Measurements from ENCODE around the gene ATP1A3.
A peak's percentile ranks its signal among the peaks of the same experiment; 100 is the strongest.

ATP1A3 gene

DNA sequence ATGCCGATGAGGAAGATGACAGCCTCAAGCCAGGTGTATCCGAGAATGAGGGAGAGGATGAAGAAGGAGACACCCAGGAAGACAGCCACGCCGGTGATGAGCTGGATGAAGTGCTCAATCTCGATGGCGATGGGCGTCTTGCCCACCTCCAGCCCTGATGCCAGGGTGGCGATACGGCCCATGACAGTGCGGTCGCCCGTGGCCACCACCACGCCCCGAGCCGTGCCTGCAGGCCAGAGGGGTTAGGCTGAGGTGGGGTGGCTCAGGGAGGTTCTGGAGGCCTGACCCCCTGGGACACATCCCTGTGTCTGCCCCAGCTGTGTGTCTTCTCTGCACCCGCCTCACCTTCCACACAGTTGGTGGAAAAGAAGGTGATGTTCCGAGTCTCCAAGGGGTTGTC lies 9.1 kb downstream of the ATP1A3 start:
- no peak for DNase-seq

DNA sequence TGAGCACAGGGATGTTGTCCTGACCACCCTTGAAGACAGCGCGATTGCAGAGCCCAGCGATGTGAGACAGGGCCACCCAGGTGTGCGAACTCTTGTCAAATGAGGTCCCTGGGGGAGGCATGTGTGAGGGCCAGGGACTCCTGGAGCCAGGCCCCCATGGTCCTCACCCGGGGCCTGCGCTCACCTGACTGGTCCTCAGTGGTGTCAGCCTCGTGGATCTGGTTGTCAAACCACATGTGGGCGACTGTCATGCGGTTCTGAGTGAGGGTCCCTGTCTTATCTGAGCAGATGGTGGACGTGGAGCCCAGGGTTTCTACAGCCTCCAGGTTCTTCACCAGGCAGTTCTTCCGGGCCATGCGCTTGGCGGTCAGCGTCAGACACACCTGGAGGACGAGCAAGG lies 12.3 kb downstream of the ATP1A3 start:
- DNase-seq = no peak

DNA sequence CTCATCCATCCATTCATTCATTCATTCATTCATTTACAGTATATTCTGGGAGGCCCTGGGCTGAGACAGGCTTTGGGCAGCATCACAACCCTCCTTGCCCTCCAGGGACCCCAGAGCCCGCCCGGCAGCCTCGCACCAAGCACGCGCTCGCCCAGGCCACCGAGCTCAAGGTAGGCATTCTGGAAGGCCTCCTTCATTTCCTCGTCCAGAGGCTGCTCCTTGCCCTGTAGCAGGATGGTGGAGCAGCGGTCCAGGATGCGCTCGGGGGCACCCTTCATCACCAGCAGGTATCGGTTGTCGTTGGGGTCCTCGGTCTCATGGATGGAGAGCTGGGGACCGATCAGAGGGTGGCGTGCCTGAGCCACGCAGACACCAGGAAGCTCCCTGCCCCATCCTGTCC lies 15.6 kb downstream of the ATP1A3 start:
- no peak for DNase-seq

DNA sequence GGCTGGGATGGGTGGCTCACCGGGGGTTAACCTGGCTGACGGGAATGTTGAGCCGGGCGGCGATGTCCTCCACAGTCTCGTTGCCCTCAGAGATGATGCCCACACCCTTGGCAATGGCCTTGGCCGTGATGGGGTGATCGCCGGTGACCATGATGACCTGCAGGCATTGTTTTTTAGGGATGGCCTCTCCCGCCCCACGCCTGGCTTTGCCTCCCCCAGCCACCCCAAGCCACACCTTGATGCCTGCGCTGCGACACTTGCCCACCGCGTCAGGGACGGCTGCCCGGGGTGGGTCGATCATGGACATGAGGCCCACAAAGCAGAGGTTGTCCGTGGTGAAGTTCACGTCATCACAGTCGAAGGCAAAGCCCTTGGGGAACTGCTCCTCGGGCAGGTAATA lies 16.1 kb downstream of the ATP1A3 start:
- DNase-seq = no peak

DNA sequence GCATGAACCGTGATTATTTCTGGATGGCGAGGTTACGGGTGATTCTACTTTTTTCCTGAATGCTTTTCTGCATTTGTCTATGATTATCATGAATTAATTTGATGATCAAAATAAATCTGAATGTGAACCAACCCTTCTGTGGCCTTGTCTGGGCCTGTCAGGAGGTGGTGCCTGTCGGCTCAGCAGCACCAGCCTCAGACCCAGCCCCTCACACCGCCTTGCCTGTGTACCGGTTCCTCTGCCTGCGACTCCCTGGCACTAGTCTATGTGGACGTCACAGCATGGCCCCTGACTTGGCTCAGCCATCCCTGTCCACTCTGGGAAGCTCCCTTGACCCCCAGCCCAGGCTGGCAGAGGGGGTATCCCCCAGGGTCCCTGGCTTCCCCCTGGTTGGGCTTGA lies 19.4 kb downstream of the ATP1A3 start:
- DNase-seq = no peak

DNA sequence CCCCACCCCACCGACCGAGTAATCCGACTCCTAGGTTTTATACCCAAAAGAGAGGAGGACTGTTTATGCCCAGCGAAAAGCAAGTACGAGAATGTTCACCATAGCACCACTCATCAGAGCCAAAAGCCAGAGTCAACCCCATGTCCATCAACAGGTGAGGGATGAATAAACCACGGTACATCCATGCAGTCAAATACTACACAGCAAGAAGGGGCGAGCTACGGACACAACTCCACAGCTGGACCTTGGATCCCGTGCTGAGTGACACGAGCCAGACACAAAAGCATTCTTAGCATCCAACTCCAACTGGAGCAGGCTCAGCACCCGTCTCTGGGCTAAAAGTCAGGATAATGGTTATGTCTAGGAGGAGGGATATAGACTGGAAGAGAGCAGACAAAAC lies 22.7 kb downstream of the ATP1A3 start:
- DNase-seq = no peak

DNA sequence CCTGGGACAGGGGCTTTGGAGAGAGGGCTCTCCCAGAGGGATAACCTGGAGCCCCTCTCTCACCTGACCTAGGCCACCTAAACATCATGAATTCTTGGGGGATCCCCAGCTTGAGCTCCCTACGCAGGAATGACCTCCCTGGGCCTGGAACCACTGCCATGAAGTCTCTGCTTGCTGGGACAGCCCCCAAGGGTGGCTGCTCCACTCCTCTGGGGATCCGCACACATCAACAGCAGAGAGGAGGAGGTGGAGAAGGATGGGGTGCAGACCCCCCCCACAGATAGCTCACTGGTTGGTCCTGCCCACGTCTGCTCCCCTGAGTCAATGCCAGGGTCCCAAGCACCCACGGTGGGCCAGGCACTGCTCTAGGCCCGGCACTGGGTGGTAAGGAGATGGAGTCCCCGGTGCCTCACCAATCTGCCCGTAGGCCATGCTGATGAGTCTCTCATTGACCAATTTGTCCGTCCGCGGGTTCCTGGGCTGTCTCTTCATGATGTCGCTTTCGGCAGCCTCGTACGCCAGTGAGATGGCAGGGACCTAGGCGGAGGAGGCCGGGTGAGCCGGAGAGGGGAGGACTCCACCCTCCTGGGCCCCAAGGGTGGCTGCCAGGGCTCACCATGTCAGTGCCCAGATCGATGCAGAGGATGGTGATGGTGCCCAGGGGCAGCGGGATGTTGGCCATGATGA lies 24.1 kb downstream of the ATP1A3 start:
- no peak for DNase-seq

DNA sequence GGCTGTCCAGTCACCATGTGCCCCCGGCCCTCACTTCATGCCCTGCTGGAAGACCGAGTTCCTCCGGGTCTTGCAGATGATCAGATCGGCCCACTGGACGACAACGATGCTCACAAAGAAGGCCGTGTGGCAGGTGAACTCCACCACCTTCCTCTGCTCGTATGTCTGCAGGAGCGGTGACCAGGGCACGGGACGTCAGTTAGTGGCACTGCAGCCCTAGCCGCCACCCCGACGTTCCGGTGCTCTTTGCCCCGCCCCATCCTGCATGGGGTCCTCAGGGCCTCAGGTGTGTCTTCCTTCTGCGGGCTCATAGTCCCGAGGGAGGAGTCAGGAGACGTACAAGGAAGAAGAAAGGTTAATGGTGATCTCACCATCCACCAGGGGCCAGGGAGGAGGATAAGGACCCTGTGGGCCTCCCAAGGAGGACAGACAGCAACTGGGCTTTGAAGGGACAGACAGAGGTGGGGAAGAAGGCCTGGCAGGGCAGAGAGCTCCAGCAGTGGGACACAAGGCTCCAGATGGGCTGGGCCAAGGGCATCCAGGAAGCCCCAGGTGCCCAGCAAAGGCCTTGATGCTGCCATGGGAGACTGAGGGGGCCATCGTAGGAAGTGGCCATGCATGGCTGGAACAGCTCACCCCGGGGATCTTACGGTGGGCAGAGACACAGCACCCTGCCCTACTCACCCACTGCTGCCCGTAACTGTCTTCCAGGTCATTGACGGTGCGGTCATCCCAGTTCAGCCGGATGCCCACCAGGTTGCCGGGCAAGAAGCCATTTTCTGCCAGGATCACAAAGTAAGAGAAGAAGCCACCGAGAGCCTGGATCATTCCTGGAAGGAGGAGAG lies 25.1 kb downstream of the ATP1A3 start:
- DNase-seq = no peak

DNA sequence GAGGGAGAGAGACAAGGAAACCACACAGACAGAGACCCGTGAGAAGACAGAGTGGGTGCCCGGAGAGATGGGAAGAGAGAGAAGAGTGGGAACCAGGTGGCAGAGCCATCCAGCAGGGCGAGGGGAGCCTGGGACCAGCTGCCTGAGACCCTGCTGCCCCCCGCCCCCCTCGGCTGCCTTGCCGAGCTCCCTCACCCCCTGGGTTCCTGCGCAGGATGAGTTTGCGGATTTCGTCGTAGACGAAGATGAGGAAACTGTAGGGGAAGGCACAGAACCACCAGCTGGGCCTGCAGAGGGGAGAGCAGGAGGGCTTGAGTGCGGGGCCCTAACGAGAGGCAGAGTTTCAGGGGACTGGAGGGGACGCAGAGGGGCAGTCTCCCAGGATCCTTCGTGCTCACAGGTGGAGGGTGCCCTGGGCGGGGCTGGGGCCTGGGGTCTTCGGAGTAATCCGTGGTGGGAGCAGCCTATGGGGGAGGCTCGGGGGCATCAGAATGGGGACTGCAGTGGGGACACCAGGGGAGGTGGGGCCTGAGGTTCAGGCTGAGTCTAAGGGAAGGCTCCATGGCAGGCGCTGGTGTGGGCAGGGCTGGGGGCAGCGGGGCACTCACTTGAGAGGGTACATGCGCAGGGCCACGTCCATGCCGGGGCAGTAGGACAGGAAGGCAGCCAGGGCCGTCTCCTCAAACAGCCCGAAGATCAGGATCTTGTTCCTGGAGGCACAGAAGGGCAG lies 26.8 kb downstream of the ATP1A3 start:
- DNase-seq = no peak

DNA sequence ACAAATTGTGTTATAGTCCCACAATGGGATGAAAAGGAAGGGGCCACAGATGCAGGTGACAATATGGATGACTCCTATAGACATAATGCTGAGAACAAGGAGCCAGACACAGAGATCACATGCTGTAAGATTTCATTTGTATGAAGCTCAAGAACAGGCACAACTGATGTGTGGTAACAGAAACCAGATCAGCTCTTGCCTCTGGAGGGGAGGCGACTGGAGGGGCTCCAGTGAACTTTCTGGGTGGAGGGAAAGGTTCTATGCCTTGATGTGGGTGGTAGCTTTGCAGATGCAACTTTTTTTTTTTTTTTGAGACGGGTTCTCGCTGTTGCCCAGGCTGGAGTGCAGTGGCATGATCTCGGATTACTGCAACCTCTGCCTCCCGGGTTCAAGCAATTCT lies 28.9 kb downstream of the ATP1A3 start:
- no peak for DNase-seq

DNA sequence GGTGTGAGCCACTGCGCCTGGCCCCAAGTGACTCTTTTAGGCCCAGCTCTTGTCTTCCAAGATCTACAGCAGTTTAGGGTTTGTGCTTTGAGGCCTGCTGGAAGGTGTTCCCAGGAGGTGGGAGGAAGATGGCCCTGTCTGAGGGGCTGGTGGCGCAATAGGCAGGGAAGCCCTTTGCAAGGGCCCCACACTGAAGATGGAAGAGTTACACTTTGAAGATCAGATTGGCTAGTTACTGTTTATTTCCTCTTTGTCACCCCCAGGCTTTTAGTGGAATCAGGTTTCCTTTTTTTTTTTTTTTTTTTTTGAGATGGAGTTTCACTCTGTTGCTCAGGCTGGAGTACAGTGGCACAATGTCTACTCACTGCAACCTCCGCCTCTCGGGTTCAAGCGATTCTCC lies 33.1 kb downstream of the ATP1A3 start:
- DNase-seq = no peak

DNA sequence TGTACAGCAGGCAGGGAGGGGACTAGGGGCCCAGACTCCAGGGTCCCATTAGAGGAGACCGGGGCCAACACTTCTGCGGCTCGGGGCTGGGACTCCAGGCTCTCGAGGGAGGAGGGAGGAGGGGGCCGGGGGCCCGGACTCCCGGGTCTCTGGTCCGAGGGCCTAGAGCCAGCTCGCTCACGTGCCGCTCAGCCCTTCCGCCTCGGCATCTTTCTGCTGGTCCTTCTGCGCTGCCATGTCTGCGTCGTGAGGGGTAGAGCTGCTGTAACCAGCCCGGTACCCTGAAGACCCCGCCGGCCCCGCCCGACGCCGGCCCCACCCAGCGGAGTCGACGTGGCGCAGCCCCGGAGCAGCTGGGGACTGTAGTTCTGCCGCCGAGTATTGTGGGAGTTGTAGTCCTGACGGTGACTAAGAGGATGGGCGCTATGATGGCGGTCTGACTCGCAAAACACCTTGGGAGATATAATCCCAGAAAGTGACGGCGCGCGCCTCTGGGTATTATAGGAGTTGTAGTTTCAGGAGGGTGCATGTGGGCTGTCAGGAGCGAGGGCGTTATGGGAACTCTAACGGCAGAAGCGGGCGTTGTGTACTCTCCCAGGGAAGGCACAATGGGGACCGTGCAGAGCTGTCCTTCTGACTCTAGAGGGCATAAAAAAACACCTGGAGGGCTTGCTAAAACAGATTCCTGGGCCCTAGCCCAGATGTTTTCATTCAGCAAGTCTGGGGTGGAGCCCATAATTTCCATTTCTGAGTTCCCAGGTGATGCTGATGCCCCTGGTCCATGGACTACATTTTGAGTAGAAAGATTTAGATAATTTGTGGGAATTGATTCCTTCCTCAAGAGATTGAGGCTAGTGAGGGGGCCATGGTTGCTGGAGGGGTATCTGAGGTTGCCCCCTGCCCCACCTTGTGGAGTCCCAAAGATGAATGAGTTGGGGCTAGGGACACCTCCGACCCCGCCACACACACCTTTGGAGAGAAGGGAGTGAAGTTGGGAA lies 34.7 kb downstream of the ATP1A3 start, which contains the start of gene RABAC1:
Gene RABAC1 (minus strand): TSS at position 266 of the 998 bp plus-strand sequence. CDS start 29 bp downstream, at position 237.
- peak; percentile 84 for DNase-seq

DNA sequence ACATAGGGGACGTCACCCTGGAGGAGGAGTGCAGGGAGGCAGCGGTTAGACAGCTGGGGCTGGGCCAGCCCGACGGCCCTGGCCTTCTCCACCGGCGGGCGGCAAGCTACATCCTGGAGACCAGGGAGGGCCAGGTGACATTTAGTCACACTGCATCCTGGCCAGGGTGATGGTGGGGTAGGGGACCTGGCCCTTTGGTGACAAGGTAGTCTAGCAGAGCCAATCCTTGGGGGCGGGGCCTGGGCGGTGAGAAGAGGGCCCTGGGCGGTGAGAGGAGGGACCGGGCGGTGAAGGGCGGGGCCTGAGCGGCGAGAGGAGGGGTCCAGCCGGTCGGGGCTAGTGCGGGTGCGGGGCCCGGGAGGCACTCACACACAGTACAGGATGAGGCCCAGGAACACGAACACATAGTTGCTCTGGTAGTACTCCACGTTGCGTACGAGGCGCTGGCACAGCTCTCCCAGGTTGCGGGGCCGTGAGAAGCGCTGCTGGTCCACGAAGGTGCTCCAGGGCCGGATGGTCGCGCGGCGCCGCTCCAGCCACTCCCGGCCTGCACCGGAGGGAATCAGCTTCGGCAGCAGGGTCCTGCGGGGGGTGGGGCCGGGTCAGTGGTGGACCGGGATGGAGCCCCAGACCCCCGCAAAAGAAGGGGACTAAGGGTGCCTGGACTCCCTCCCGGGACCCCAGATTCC lies 35.5 kb downstream of the ATP1A3 start:
- peak; percentile 78 for DNase-seq

DNA sequence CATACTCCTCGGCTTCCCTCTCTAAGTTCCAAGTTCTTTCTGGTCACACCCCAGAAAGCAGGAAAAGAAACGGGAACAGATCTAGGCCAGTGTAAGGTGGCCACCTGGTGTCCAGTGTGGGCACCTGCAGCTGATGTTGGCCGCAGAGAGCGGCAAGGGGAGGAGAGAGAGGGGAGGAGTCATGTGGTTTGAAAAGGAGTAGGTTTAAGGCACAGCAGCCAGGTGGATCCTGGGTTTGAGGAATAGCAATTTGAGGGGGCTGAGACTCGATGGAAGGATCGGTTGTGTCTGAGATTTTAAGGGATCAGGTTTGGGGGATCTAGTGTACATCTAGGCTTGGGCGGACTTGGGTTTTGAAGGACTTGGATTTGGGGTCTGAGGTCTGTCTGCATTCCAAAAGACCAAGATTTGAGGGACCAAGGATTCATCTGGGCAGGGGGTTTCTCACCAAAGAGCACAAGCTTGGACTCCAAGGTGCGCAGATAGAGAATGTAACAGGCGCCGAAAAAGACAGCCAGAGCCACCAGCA lies 36.1 kb downstream of the ATP1A3 start:
- peak; percentile 81 for DNase-seq

DNA sequence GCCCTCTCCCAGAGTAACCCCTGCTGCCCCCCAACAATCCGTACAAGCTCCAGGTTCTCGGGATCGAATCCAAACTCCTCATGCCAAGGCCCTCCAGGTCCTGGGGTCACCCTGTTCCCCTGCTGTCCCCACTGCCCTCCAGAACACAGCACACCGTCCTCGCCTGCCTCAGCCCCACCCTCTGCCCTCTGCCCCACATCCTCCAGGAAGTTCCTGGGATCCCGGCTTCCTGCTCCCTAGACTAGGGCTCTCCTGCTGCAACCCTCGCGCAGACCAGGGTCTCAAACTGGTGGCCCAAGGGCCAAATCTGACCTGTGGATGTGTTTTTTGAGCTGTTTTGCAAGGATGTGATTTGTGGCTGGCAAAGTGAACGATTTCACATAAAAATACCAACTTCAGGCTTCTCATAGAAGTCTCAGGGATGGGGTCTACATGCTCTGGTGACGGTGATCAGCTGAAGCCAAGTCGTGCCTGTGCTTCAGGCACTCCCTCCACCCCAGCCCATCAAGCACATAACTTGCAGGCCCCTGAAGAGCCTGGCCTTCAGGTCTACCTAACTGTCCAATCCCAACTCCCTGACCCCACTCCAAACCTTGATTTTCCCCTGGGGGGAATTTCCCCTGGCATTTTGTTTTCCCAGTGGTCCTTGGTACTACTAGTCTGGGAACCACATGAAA lies 36.7 kb downstream of the ATP1A3 start:
- DNase-seq = no peak

DNA sequence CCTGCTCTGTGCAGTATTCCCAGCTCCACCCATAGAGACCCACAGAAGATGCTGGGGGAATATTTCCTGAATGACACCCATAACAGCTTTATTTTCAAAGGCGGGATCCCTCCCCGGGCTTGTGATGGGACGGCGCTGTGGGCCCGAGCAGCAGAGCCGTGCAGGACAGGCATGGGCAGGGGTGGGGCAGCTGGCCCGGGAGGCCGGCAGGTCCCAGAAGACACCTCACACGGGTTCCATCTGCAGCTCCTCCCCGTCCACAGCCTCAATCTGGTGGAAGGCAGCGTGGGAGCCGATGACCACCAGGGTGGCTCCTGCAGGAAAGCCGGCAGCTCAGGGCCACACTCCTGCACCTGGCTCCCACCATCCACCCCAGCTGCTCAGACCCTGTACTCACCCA lies 37.4 kb downstream of the ATP1A3 start:
- no peak for DNase-seq

DNA sequence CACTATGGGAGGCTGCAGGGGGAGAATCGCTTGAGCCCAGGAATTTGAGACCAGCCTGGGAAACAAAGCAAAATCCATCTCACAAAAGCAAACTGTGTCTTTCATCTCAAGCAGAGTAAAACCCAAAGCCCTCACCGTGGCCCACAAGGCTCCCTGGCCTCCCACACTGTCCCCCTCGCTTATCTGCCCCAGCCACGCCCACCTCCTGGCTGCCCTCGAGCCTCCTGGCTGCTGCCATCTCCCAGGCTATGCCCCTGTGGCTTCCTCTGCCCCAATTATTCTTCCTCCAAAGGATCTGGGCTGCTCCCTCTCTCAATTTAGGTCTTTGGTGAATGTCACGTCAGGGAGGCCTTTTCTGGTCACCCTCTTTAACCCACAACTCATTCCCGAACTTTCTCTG lies 38.5 kb downstream of the ATP1A3 start:
- no peak for DNase-seq

DNA sequence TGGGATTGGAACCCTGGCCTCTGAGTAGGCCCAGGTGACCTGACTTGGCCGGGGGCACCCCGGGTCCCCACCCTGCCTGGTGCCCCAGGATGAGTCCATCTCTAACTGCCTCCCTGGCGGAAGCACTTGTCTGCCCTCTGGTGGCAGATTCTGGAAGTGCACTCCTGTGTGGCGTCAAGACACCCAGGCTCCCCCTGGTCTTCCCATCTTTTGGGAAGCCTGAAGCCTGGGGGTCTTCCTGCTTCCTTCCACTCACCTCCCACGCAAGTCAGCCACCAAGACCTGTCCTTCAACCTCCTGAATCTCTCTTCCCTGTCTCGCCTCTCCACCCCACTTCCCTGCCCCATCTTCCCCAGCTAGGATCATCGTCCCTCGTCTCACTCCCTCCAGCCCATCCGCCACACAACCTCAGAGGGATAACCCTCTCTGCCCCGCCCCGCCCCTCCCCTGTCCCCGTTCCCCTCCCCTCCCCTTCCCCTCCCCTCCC lies 42.3 kb downstream of the ATP1A3 start:
- DNase-seq = peak; percentile 73

DNA sequence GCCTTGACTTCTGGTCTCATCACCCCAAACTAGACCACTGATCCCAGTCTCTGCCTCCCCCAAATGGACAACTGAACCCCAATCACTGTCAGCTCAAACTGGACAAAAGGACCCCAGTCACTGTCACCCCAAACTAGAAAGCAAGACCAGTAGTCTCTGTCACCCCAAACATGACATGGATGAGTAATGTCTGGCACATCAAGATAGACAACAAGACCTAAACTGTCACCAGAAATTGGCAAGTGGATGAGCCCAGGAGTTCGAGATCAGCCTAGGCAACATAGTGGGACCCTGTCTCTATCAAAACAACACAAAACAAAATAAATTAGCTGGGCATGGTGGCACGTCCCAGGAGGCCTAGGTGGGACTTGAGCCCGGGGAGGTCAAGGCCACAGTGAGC lies 46.9 kb downstream of the ATP1A3 start:
- DNase-seq = no peak

DNA sequence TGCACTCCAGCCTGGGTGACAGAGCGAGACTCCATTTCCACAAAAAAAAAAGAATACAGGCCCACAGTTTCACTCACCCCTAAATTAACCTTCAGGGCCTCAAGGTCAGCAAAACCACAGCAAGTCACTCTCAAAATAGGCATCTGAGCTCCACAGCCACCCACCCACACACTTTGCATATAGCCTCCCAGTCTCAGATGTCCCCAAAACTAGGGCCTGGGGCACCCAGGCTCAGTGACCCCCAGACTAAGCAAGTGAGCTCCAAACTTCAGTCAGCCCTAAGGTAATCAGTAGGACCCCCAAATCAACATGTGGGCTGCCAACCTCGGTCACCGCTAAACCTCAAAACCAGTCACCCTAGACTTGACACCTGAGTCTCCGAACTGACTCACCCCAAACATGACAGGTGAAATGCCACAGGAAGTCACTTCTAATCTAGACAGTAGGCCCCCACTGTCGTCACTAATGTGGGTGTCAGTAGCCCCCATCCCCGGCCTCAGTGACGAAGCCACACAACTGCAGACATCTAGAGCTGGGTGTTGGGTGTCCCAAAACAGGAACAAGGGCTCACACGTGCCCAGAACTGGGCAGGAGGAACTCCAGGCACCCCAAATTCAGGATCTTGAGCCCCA lies 48.8 kb downstream of the ATP1A3 start:
- DNase-seq = peak; percentile 32

Measured in RPMI8226 (cell line).